Endothelial cell of umbilical vein (primary cell): ENCODE data around the gene LENG9. TPM values are rescaled to one million over a fixed set of nuclear protein-coding genes. Genes with fewer than 3 reads are reported as not detected.

Experiments used
- BruUV-seq: library from RNA; stranded (reverse); fragments of 400-500 nt; replicated peaks from 2 replicates; lab custom pipeline; 2021; lab: Mats Ljungman, UMichigan
- CTCF ChIA-PET: fragments of 300-600, 350-600 bp; sonication (Branson Sonifier 250); formaldehyde crosslinking; loops from one replicate; lab custom pipeline; 2021; ENCODE audit warnings: antibody characterized with exemption, inconsistent platforms; lab: Charles Lee
- POLR2A ChIA-PET: fragments of 300-600, 350-600 bp; sonication (Branson Sonifier 250); formaldehyde crosslinking; loops from one replicate; lab custom pipeline; 2021; ENCODE audit warnings: antibody characterized with exemption, inconsistent platforms; lab: Charles Lee
- DNase-seq: peaks from one replicate; pipeline ENCODE4 v3.0.0-alpha.2; 2011; ENCODE audit warnings: low read depth, low spot score
- FAIRE-seq: peaks from 2 replicates; lab custom pipeline; 2011; peaks lifted over from hg19 to GRCh38; lab: Jason Lieb, UNC
- H2AFZ ChIP-seq: 2 replicates; pipeline ENCODE4 v1.6.0; 2012; ENCODE audit warnings: low read depth, low read length, control low read depth, inconsistent platforms
- H3K27ac ChIP-seq: 2 replicates; pipeline ENCODE4 v1.5.1; 2011; ENCODE audit warnings: low read depth, mild to moderate bottlenecking, control low read depth, low read length, moderate library complexity; ENCODE audit not compliant: insufficient read depth
- H3K27me3 ChIP-seq, 2 experiments: 2 replicates each; pipeline versions ENCODE4 v1.6.0 to v1.6.1; 2011; ENCODE audit warnings: low read length in 2 of 2, mixed read lengths in 1 of 2; ENCODE audit not compliant: control insufficient read depth in 2 of 2, insufficient read depth in 2 of 2
- H3K36me3 ChIP-seq, 2 experiments: 2 replicates in 1 of 2; 3 replicates in 1 of 2; pipeline ENCODE4 v1.5.1; 2011; ENCODE audit warnings: low read length in 2 of 2, mild to moderate bottlenecking in 1 of 2, moderate library complexity in 1 of 2; ENCODE audit not compliant: control insufficient read depth in 2 of 2, insufficient read depth in 2 of 2; ENCODE audit errors: extremely low read depth in 1 of 2
- H3K4me1 ChIP-seq: 3 replicates; pipeline ENCODE4 v1.5.1; 2011; ENCODE audit warnings: mild to moderate bottlenecking, low read length; ENCODE audit not compliant: control insufficient read depth, insufficient read depth; ENCODE audit errors: extremely low read depth
- H3K4me2 ChIP-seq: 2 replicates; pipeline ENCODE4 v1.6.1; 2011; ENCODE audit warnings: low read length, control low read depth, mixed read lengths; ENCODE audit not compliant: insufficient read depth
- H3K4me3 ChIP-seq, 3 experiments: fragments of 200-600 bp in 1 of 3; sonication (generic), shearing (Covaris generic) in 1 of 3; replicated peaks in 1 of 3; 2 replicates each; pipeline ENCODE4 v1.5.1; 2011 to 2016; ENCODE audit warnings: control low read depth in 3 of 3, low read length in 3 of 3, mild to moderate bottlenecking in 2 of 3, inconsistent platforms in 1 of 3, low read depth in 1 of 3, moderate library complexity in 1 of 3; ENCODE audit not compliant: insufficient read depth in 1 of 3
- H3K79me2 ChIP-seq: 2 replicates; pipeline ENCODE4 v1.6.0; 2012; ENCODE audit warnings: low read length, inconsistent platforms; ENCODE audit not compliant: control insufficient read depth, insufficient read depth
- H3K9ac ChIP-seq: replicated peaks from 2 replicates; pipeline ENCODE3; 2011; ENCODE audit warnings: low read length, control low read depth; ENCODE audit not compliant: insufficient read depth; ENCODE audit errors: extremely low read depth
- H3K9me1 ChIP-seq: replicated peaks from 3 replicates; pipeline ENCODE4 v1.6.0; 2011; ENCODE audit warnings: mild to moderate bottlenecking, low read length; ENCODE audit not compliant: control insufficient read depth, insufficient read depth; ENCODE audit errors: extremely low read depth
- H3K9me3 ChIP-seq: replicated peaks from 2 replicates; pipeline ENCODE4 v1.5.1; 2012; ENCODE audit warnings: low read length, inconsistent platforms; ENCODE audit not compliant: control insufficient read depth, insufficient read depth
- H4K20me1 ChIP-seq: replicated peaks from 2 replicates; pipeline ENCODE3; 2011; ENCODE audit warnings: mild to moderate bottlenecking, low read length; ENCODE audit not compliant: control insufficient read depth, insufficient read depth; ENCODE audit errors: extremely low read depth
- EZH2 ChIP-seq: IDR thresholded peaks from 2 replicates; pipeline ENCODE4 v1.6.1; 2012; ENCODE audit warnings: borderline replicate concordance, low read depth, mild to moderate bottlenecking, moderate library complexity, low read length, inconsistent platforms; ENCODE audit not compliant: severe bottlenecking
- FOS ChIP-seq: IDR thresholded peaks from 2 replicates; pipeline ENCODE4 v1.6.1; 2011; ENCODE audit warnings: mild to moderate bottlenecking, low read length, moderate library complexity, borderline replicate concordance; ENCODE audit not compliant: insufficient read depth
- JUN ChIP-seq: IDR thresholded peaks from 2 replicates; pipeline ENCODE4 v1.6.1; 2011; ENCODE audit warnings: borderline replicate concordance, low read depth; ENCODE audit not compliant: insufficient read length, insufficient read depth
- MYC ChIP-seq: IDR thresholded peaks from one replicate; pipeline ENCODE4 v1.6.1; 2011; ENCODE audit warnings: mild to moderate bottlenecking, low read depth, low read length
- POLR2A ChIP-seq: IDR thresholded peaks from 2 replicates; pipeline ENCODE4 v1.6.1; 2012; ENCODE audit warnings: low read depth, mild to moderate bottlenecking, control low read depth, low read length
- POLR2AphosphoS5 ChIP-seq: IDR thresholded peaks from 2 replicates; pipeline ENCODE4 v1.6.1; 2012; ENCODE audit warnings: low read depth, mild to moderate bottlenecking, control low read depth, low read length, moderate library complexity; ENCODE audit not compliant: insufficient read depth
- dilution Hi-C: fragments of 300-500 bp; cut with MboI; formaldehyde crosslinking; loops from one replicate; pipeline ENCODE4 v1.15.0; 2019; ENCODE audit warnings: low sequenced_read_pairs; ENCODE audit not compliant: extremely low pct_ligation_motif_present
- intact Hi-C: fragments of 100-400 bp; cut with micrococcal nuclease; formaldehyde crosslinking; loops from one replicate; pipeline ENCODE4 v1.10.0; 2022
- polyA plus RNA-seq, 4 experiments: library from polyadenylated mRNA; depleted of rRNA in 3 of 4; stranded (reverse) in 3 of 4; unstranded in 1 of 4; fragments of >200 nt; gene quantifications; 2 replicates each; pipeline versions ENCODE4 v1.2.1 to v1.2.3, GENCODE V29; 2011 to 2012; ENCODE audit warnings: missing spikeins in 1 of 4
- total RNA-seq: library from RNA; stranded (reverse); gene quantifications from 2 replicates; pipeline ENCODE4 v1.2.3, GENCODE V29; 2021
- TF ChIP-seq, protein P1 (sequence below): IDR thresholded peaks from 2 replicates; pipeline ENCODE4 v1.6.1; 2011; ENCODE audit not compliant: insufficient read depth, insufficient read length
- TF ChIP-seq, protein P2 (sequence below), 2 donors: IDR thresholded peaks; 1 replicate in 1 of 2; 2 replicates in 1 of 2; pipeline ENCODE4 v1.5.1; 2011; ENCODE audit warnings: low read length in 2 of 2, mild to moderate bottlenecking in 2 of 2, moderate library complexity in 2 of 2, control low read depth in 1 of 2, inconsistent platforms in 1 of 2, low read depth in 1 of 2; ENCODE audit not compliant: insufficient read depth in 1 of 2; ENCODE audit errors: extremely low read depth in 1 of 2

The LENG9 gene
- total and polyA plus RNA-seq, 2 donors (not counting 3 experiments of a cell fraction or from before 2014, with no cell fraction given), result 0.97 to 2.8 TPM

DNA sequence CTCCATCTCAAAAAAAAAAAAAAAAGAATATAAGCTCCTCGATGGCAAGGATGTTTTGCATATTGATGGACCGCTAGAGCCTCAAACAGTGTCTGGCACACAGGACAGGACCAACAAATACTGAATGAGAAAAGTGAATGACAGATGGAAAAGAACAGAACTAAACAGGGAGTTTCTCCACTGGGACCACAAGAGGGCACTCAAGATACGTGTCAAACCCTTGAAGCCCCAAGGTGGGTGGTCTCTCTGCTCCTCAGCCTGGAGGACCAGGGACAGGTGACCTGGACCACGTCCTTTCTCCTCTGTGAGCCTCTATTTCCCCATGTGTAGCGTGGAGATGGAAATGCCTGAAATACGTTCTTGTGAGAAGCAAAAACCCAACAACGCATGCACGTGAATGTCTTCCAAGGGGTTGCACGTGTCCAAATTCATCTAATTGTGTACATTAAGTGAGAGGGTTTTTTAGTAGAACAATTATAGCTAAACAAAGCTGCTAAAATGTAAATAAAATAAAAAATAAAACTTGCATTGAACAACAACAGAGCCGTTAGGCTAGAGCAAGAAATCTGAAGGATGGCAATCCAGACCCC lies 15.2 kb upstream of the LENG9 start:
- CTCF ChIA-PET, result interaction anchor here (2.0 to 4.0 kb wide), 2 partner anchors 195 kb away, joined by 11 to 42 read pairs; no protein-coding TSS in a partner anchor
- intact Hi-C loops (no loop called here), dilution Hi-C loops (no loop called here)
- H3K9me1 ChIP-seq, result no peaks in the 10 kb centered on the region
- H3K9ac ChIP-seq, result no peak overlapping the region
- no peaks in the 10 kb centered on the region for H3K36me3 ChIP-seq
- no peak overlapping the region for H3K4me2 ChIP-seq
- POLR2A ChIA-PET, result no interaction called here
- no TSS peak for BruUV-seq
- H3K27ac ChIP-seq, result no peak overlapping the region
- H4K20me1 ChIP-seq, result no peaks in the 10 kb centered on the region
- no peaks in the 10 kb centered on the region for H3K9me3 ChIP-seq
- no peak overlapping the region for H2AFZ ChIP-seq
- peak; percentile 92 for FAIRE-seq
- peak; percentile 54 for DNase-seq
- TF ChIP-seq JUN (no peak), POLR2AphosphoS5 (no peak), FOS (no peak), POLR2A (no peak), MYC (no peak), EZH2 (no peak)
- TF ChIP-seq, protein P1, sequence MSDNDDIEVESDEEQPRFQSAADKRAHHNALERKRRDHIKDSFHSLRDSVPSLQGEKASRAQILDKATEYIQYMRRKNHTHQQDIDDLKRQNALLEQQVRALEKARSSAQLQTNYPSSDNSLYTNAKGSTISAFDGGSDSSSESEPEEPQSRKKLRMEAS, result no peak
- TF ChIP-seq, protein P2, sequence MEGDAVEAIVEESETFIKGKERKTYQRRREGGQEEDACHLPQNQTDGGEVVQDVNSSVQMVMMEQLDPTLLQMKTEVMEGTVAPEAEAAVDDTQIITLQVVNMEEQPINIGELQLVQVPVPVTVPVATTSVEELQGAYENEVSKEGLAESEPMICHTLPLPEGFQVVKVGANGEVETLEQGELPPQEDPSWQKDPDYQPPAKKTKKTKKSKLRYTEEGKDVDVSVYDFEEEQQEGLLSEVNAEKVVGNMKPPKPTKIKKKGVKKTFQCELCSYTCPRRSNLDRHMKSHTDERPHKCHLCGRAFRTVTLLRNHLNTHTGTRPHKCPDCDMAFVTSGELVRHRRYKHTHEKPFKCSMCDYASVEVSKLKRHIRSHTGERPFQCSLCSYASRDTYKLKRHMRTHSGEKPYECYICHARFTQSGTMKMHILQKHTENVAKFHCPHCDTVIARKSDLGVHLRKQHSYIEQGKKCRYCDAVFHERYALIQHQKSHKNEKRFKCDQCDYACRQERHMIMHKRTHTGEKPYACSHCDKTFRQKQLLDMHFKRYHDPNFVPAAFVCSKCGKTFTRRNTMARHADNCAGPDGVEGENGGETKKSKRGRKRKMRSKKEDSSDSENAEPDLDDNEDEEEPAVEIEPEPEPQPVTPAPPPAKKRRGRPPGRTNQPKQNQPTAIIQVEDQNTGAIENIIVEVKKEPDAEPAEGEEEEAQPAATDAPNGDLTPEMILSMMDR (IDR thresholded peaks at IDR 0.05; ENCODE audit: extremely low read depth in 1 of 2, insufficient read depth in 1 of 2, low read depth in 1 of 2, low read length in 2 of 2), result peak; percentile 54 to 72
- H3K27me3 ChIP-seq, result no peaks in the 10 kb centered on the region
- peaks cover 2% of the 10 kb centered on the region for H3K4me1 ChIP-seq
- H3K4me3 ChIP-seq, result no peak overlapping the region
- H3K79me2 ChIP-seq, result no peaks in the 10 kb centered on the region
